GM19035 (cell line): Measurements from ENCODE around the gene ZNF791.
"Not testable (repeated sequence)": the region's sequence is repeated elsewhere in the genome, so short reads cannot be mapped to it uniquely, and the experiment has no call there.

ENCODE experiments used
- ATAC-seq: cut with Tn5 transposase; IDR thresholded peaks from one replicate; pipeline ENCODE4 v1.9.1; 2021; ENCODE audit not compliant: unreplicated experiment

Gene ZNF791

GRCh38 chr19:12665671-12666264 is 55.0 kb downstream of the ZNF791 start:
- no peak for ATAC-seq

GRCh38 chr19:12666265-12667048 is 55.7 kb downstream of the ZNF791 start, which contains the start of the genes MAN2B1 and WDR83:
MAN2B1 (minus strand) TSS chr19:12666742; CDS start chr19:12666701, 41 bp downstream.
WDR83 (plus strand) TSS chr19:12666807; CDS start chr19:12669791, 2,984 bp downstream.
- ATAC-seq = peak; percentile 45

GRCh38 chr19:12667731-12668302 is 57.1 kb downstream of the ZNF791 start:
- no peak for ATAC-seq

DNA sequence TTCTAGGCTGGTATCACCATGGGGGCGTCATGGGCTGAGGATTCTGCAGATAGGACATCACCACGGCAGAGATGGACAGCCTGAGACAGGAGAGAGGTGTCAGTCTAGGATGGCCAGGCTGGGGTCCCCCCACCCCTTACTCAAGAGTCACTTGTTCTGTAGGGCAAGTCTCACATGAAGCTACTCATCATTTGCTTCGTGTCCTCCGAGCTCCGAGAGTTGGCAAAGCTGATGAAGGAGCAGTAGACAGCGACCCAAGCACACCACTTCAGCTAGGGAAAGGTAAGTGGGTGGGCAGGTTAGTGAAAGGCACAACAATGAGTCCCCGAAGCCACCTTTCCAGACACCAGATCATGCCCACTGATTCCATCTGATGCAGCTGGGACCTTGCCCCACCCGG is 57.6 kb downstream of the ZNF791 start:
- no peak for ATAC-seq

DNA sequence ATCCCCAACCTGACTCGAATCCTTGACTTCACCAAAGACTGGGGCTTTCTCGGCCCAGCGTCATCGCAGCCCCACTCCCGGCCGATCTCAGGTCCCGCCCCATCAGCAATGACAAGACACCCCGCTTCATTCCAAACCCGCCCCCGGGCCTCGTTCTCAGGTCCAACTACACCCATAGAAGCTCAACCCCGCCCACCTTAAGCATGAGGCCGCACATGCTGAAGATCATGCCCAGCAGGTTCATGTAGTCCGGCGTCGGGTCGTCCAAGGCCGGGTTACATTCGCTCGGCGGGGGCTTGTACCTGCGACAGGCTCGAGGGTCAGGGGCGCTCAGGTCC is 58.2 kb downstream of the ZNF791 start:
- ATAC-seq = peak; percentile 6

DNA sequence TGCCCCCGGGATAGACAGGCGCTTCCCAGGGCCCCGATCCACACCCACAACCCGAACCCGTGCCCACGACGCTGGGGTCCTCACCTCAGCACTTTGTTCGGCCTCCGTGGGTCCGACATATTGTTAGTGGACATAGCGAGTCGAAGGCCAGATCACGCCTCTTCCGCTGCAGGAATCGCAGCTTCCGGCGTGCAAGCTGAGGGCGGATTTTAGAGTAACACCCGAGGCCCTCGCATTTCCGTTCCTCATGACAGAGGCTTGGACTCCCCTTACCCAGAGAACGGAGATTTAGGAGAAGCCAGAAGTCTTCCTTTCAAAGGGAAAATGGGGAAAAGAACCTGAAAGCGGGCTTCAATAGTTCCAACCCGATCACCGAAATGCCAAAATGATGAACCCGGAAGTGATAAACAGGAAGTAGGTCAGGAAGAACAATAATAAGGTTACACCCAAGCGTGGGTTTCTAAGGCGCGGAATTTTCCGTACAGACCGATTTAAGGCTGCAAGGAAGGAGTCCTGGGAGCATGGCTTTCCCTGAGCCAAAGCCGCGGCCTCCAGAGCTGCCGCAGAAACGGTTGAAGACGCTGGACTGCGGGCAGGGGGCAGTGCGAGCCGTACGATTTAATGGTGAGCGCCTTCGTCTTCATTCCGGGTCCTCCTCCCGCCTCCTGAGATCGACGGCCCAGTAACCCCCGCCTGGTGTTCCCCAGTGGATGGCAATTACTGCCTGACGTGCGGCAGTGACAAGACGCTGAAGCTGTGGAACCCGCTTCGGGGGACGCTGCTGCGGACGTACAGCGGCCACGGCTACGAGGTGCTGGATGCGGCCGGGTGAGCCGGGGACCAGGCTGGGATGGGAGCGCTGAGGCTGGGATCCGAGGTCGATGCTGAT is 58.8 kb downstream of the ZNF791 start:
- ATAC-seq = peak; percentile 33

- no peak for ATAC-seq
Observed at GRCh38 chr19:12670159-12670928, 59.6 kb downstream of the ZNF791 start.

- no peak for ATAC-seq
Observed at GRCh38 chr19:12672744-12673143, 62.0 kb downstream of the ZNF791 start.

DNA sequence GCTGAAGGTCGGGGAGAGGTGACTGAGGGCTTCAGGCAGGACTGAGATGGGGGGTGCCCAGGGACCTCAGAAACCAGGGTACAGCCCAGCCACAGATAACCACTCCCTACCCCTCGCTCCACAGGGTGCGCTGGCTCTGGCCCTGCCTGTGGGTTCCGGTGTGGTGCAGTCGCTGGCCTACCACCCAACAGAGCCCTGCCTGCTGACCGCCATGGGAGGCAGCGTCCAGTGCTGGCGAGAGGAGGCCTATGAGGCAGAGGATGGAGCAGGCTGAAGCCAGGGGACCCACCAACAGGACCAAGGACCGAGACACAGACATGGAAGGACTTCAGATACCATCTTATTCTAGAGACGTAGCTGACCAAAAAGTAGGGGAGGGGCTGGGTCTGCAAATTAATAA is 64.7 kb downstream of the ZNF791 start:
- no peak for ATAC-seq

DNA sequence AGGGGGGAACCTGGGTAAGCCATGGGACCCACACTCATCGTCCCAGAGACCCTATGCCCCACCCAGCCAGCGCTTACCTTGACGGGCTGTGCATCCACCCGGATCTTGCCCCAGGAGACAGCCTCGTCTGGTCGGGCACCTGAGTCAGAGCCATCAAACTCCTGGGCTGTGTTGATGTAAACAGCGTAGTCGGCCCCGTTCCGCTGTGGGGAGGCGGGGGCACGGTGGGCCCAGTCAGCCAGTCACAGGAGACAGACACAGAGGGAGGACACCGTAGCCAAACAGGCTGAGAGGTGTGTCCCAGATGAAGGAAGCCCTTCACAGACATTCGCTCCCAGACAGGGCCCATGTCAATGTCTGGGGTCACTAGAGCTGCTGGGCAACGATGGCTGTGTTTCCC is 65.2 kb downstream of the ZNF791 start:
- ATAC-seq = no peak

DNA sequence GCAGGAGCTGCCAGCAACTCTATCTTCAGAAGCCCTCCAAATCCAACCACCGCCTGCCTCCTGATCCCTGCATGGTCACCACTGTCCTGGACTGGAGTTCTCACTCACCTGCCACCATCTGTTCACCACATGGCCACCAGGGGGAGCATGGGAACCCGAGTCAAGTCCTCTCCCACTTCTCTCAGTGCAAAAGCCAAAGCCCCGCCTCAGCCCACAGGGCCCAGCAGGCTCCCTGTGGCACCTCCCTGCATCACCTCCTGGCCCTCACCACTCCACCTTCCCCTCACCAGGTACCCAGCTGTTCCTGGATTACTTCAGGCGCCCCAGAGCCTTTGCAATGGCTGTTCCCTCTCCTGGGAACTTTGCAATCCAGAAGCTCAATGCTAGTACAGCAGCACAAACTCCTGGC is 65.7 kb downstream of the ZNF791 start:
- no peak for ATAC-seq

GRCh38 chr19:12676928-12677327 is 66.2 kb downstream of the ZNF791 start:
- ATAC-seq = no peak

DNA sequence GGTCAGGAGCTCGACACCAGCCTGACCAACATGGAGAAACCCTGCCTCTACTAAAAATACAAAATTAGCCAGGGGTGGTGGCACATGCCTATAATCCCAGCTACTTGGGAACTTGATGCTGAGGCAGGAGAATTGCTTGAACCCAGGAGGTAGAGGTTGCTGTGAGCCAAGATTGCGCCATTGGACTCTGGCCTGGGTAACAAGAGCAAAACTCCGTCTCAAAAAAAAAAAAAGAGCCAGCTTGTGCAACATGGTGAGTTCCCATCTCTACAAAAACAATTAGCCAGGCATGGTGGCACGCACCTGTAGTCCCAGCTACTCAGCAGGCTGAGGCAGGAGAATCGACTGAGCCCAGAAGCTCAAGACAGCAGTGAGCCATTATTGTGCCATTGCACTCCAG is 67.3 kb downstream of the ZNF791 start:
- not testable (repeated sequence) for ATAC-seq

GRCh38 chr19:12680034-12680433 is 69.3 kb downstream of the ZNF791 start:
- no peak for ATAC-seq

DNA sequence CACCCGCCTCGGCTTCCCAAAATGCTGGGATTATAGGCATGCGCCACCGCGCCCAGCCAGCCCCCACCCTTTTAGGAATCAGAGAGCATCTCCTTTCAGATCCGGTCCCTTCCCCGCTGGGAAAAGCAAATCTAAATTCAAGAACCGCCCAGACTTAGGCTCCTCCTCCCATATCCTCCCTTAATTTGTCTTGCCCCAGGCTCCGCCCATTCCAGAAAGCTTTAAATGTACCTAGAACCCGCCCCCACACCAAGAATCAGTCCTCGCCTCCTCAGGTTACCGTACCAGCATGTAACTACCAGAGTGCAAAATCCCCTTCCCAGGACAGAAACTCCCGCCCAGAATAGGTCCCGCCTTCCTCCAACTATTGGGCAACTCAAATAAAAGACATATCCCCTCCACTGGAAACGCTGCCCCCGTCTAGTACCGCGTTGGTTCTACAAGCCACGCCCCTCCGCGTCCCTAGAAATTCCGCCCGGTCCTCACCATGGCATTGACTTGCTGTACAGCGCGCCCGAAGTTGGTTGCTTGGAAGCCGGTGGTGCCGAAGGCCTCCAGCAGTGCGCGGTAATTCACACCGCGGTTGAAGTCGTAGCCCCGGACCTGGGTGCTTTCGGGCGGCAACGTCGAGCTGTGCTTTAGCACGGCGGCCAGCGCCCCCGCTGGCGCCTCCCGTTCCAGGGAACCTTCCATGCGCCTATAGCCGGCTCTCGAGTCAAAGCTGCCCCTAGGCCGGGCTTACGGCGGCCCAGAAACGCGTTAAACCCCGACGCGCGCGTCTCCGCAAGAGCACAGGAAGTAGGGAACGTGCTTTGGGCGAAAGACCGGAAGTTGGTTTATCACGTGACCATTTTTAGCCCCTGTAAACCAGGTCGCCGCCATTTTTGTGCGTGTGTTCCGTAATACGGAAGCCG is 70.6 kb downstream of the ZNF791 start, which contains the start of gene DHPS:
TSS of gene DHPS (minus strand) at position 807 of the 914 bp plus-strand sequence. CDS start at position 693, 114 bp downstream.
- peak; percentile 80 for ATAC-seq
